ENCODE results near the gene RNF146.

Gene RNF146

GRCh38 chr6:127298475-127298874 is 31.8 kb downstream of the RNF146 start:
- TF ChIP-seq CTCF (conservative IDR thresholded peaks at IDR 0.05; ENCODE audit: low read length) (no peak), EZH2phosphoT487 (IDR thresholded peaks at IDR 0.05; ENCODE audit: borderline replicate concordance) (no peak)
- Histone ChIP-seq H3K4me3 (ENCODE audit: low read length, poor library complexity, severe bottlenecking) (no peak overlapping the region), H3K27me3 (ENCODE audit: insufficient read depth, low read length, poor library complexity, severe bottlenecking) (no peaks in the 10 kb centered on the region), H4K20me1 (ENCODE audit: insufficient read depth, low read length, poor library complexity, severe bottlenecking) (no peaks in the 10 kb centered on the region), H3K4me1 (ENCODE audit: insufficient read depth, low read length, poor library complexity, severe bottlenecking) (no peaks in the 10 kb centered on the region), H3K4me2 (ENCODE audit: low read depth, low read length, poor library complexity, severe bottlenecking) (no peak overlapping the region), H3K9me3 (ENCODE audit: insufficient read depth, low read depth, low read length) (no peaks in the 10 kb centered on the region), H3K9me2 (replicated peaks; ENCODE audit: low read depth, low read length) (no peaks in the 10 kb centered on the region), H3K36me3 (ENCODE audit: insufficient read depth, low read length) (peaks cover 15% of the 10 kb centered on the region), H3K79me2 (ENCODE audit: insufficient read depth, low read length) (peaks cover 15% of the 10 kb centered on the region; the same call in 1 of the 2 replicates), H3K9ac (ENCODE audit: low read depth, low read length, poor library complexity, severe bottlenecking) (no peak overlapping the region), H3F3A (ENCODE audit: low read depth) (no peaks in the 10 kb centered on the region), H2AFZ (ENCODE audit: low read length) (no peak overlapping the region)

- Histone ChIP-seq H3K4me2 (ENCODE audit: low read depth, low read length, poor library complexity, severe bottlenecking) (no peak overlapping the region), H3K79me2 (ENCODE audit: insufficient read depth, low read length) (peaks cover 27% of the 10 kb centered on the region; the same call in 1 of the 2 replicates), H3K4me1 (ENCODE audit: insufficient read depth, low read length, poor library complexity, severe bottlenecking) (no peaks in the 10 kb centered on the region), H3K4me3 (ENCODE audit: low read length, poor library complexity, severe bottlenecking) (no peak overlapping the region), H4K20me1 (ENCODE audit: insufficient read depth, low read length, poor library complexity, severe bottlenecking) (no peaks in the 10 kb centered on the region), H3K9me2 (replicated peaks; ENCODE audit: low read depth, low read length) (no peaks in the 10 kb centered on the region), H3K27me3 (ENCODE audit: insufficient read depth, low read length, poor library complexity, severe bottlenecking) (no peaks in the 10 kb centered on the region), H3K36me3 (ENCODE audit: insufficient read depth, low read length) (peaks cover 16% of the 10 kb centered on the region), H2AFZ (ENCODE audit: low read length) (no peak overlapping the region), H3K9me3 (ENCODE audit: insufficient read depth, low read depth, low read length) (no peaks in the 10 kb centered on the region), H3K9ac (ENCODE audit: low read depth, low read length, poor library complexity, severe bottlenecking) (no peak overlapping the region), H3F3A (ENCODE audit: low read depth) (no peaks in the 10 kb centered on the region)
- TF ChIP-seq EZH2phosphoT487 (IDR thresholded peaks at IDR 0.05; ENCODE audit: borderline replicate concordance) (no peak), CTCF (conservative IDR thresholded peaks at IDR 0.05; ENCODE audit: low read length) (no peak)
Observed at GRCh38 chr6:127299522-127300240, 33.0 kb downstream of the RNF146 start.

GRCh38 chr6:127300411-127300810 is 33.7 kb downstream of the RNF146 start:
- H3K36me3 ChIP-seq (ENCODE audit: insufficient read depth, low read length) = peaks cover 15% of the 10 kb centered on the region
- H3K4me1 ChIP-seq (ENCODE audit: insufficient read depth, low read length, poor library complexity, severe bottlenecking) = no peaks in the 10 kb centered on the region
- TF ChIP-seq CTCF (conservative IDR thresholded peaks at IDR 0.05; ENCODE audit: low read length) (no peak), EZH2phosphoT487 (IDR thresholded peaks at IDR 0.05; ENCODE audit: borderline replicate concordance) (no peak)
- no peak overlapping the region for H3K4me3 ChIP-seq (ENCODE audit: low read length, poor library complexity, severe bottlenecking)
- no peaks in the 10 kb centered on the region for H3K9me2 ChIP-seq (replicated peaks; ENCODE audit: low read depth, low read length)
- no peak overlapping the region for H2AFZ ChIP-seq (ENCODE audit: low read length)
- H3F3A ChIP-seq (ENCODE audit: low read depth) = no peaks in the 10 kb centered on the region
- H3K27me3 ChIP-seq (ENCODE audit: insufficient read depth, low read length, poor library complexity, severe bottlenecking) = no peaks in the 10 kb centered on the region
- H4K20me1 ChIP-seq (ENCODE audit: insufficient read depth, low read length, poor library complexity, severe bottlenecking) = no peaks in the 10 kb centered on the region
- no peaks in the 10 kb centered on the region for H3K9me3 ChIP-seq (ENCODE audit: insufficient read depth, low read depth, low read length)
- no peak overlapping the region for H3K4me2 ChIP-seq (ENCODE audit: low read depth, low read length, poor library complexity, severe bottlenecking)
- H3K79me2 ChIP-seq (ENCODE audit: insufficient read depth, low read length) = peaks cover 33% of the 10 kb centered on the region; the same call in 1 of the 2 replicates
- no peak overlapping the region for H3K9ac ChIP-seq (ENCODE audit: low read depth, low read length, poor library complexity, severe bottlenecking)

Measured in Loucy (cell line).